ENCODE data around the gene CBFA2T3.

CBFA2T3 gene

GRCh38 chr16:88917146-88917914 lies 59.7 kb downstream of the CBFA2T3 start:
- H3K27ac ChIP-seq: no peak overlapping the region

GRCh38 chr16:88915639-88916327 lies 61.2 kb downstream of the CBFA2T3 start:
- H3K27ac ChIP-seq: no peak overlapping the region

More at GRCh38 chr16:88917146-88917914, 59.7 kb downstream of the CBFA2T3 start:
- no peak overlapping the region for H3K4me3 ChIP-seq

DNA sequence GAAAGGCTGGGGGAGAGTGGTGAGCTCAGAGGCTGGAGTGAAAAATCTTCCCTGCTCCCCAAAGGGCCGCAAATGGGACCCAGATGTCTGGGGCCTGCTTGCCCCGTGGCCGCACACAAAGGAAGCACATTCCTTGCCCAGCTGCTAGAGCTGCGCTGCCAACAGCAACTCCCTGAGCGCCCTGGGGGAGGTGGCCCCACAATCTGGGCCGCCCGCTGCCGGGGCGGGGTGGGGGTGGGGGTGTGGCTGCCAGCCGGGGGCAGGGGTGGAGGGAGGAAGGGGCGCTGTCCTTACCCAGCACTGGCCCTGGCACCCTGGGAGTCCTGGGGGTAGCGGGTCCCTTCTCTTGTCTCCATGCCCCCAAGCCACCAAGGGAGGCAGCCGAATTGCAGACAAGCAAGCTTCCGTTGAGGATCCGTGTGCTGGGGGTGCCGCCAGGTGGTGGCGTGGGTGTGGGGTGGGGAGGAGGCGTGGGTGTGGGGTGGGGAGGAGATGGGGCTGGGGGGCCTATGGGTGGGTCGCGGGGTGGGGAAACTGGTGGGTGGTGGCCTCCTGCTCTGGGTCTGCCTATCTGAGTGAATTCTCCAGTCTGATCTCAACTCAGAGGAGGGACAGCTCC lies 62.1 kb downstream of the CBFA2T3 start:
- H3K4me3 ChIP-seq: no peak overlapping the region
- peak overlapping the region in 3 of 21 experiments; percentile 25 to 57 (median 35) for H3K27ac ChIP-seq

More at GRCh38 chr16:88915639-88916327, 61.2 kb downstream of the CBFA2T3 start:
- H3K4me3 ChIP-seq: no peak overlapping the region

- no peak overlapping the region for H3K4me3 ChIP-seq
- peak overlapping the region in 3 of 21 experiments; percentile 25 to 57 (median 35) for H3K27ac ChIP-seq
Observed at GRCh38 chr16:88913870-88914269, 63.1 kb downstream of the CBFA2T3 start.

- Histone ChIP-seq H3K4me3 (no peak overlapping the region), H3K27ac (no peak overlapping the region)
Observed at GRCh38 chr16:88913001-88913612, 63.9 kb downstream of the CBFA2T3 start.

- Histone ChIP-seq H3K27ac (no peak overlapping the region), H3K4me3 (no peak overlapping the region)
Observed at GRCh38 chr16:88912556-88912955, 64.5 kb downstream of the CBFA2T3 start.

- no peak overlapping the region for H3K27ac ChIP-seq
- no peak overlapping the region for H3K4me3 ChIP-seq
Observed at GRCh38 chr16:88911946-88912310, 65.1 kb downstream of the CBFA2T3 start.

DNA sequence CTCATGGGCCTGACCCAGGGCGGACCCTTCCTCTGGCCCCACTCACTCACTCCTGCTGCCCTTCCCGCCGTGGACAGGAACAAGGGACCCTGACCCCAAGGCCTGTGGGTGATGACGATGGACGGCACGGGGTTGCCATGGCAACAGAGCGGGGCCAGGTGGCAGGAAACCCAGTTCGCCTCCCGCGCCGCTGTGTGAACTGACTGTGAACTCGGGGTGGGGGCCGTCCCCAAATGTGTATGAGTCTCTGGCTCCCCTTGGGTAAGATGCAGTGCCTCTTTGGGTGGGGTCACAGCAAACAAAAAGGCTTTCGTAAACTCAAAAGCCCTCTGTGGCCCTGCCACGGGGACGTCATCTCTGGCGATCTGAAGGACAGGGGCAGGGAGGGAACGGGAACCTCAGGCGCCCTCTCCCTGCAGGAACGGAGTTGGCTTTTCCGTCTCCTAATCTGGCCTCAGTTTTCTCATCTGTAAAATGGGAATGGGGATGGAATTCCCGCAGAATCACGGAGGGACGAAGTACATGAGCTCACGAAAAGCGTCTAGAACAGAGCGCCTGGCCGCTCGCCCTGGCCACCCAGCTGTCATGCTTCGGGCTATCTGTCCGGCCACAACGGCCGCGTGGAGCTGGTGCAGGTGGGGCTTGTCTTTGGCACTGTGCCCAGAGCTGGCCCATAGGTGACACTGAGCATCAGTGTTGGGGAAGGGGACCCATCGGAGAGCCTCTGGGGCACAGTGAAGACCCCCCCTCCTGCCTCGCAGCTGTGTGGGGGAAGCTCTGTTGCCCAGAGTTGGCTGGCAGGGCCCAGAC lies 65.7 kb downstream of the CBFA2T3 start:
- Histone ChIP-seq H3K4me3 (no peak overlapping the region), H3K27ac (no peak overlapping the region)

GRCh38 chr16:88910284-88911135 lies 66.5 kb downstream of the CBFA2T3 start:
- no peak overlapping the region for H3K4me3 ChIP-seq

GRCh38 chr16:88909431-88910210 lies 67.4 kb downstream of the CBFA2T3 start:
- Histone ChIP-seq H3K4me3 (no peak overlapping the region), H3K27ac (no peak overlapping the region)

More at GRCh38 chr16:88910284-88911135, 66.5 kb downstream of the CBFA2T3 start:
- no peak overlapping the region for H3K27ac ChIP-seq

- Histone ChIP-seq H3K4me3 (no peak overlapping the region), H3K27ac (no peak overlapping the region)
Observed at GRCh38 chr16:88908307-88908706, 68.7 kb downstream of the CBFA2T3 start.

GRCh38 chr16:88907768-88908167 lies 69.2 kb downstream of the CBFA2T3 start:
- Histone ChIP-seq H3K4me3 (no peak overlapping the region), H3K27ac (no peak overlapping the region)

GRCh38 chr16:88906535-88907105 lies 70.4 kb downstream of the CBFA2T3 start:
- no peak overlapping the region for H3K4me3 ChIP-seq
- no peak overlapping the region for H3K27ac ChIP-seq

DNA sequence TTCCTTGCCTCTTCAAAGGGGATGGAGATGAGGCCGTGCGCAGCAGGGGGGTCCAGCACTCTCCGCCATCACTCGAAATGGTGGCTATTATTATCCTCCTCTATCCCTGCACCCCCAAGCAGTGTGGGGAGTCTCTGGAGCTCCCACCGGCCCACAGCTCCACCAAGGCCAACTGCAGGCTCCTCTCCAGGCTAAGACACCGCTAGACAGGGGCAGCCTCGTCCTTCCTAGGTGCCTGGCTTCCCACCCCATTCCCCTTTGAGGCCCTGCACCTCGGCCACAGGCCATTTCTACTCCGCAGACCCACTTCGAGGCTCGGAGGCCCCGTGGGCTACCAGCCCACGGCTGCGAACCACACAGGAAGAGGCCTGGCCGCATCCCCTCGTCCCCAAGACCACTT lies 71.0 kb downstream of the CBFA2T3 start:
- H3K27ac ChIP-seq: no peak overlapping the region

DNA sequence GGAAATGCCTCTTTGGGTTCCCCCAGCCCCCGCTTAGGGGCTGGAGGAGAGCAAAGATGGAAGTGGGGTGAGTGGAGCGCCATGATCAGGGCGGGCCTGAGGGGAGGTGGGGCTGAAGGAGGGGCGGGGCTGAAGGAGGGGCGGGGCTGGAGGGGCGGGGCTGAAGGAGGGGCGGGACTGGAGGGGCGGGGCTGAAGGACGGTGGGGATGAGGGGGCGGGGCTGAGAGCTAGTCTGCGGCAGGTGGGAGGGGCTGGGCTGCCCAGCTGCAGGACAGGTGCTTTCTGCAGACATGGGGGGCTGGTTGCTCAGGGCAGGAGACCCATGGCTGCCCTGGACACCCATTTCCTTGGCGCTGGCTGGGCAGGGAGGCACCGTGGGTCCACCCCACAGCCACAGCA lies 71.4 kb downstream of the CBFA2T3 start:
- no peak overlapping the region for H3K27ac ChIP-seq
- no peak overlapping the region for H3K4me3 ChIP-seq

More for the DNA sequence above, 71.0 kb downstream of the CBFA2T3 start:
- no peak overlapping the region for H3K4me3 ChIP-seq

DNA sequence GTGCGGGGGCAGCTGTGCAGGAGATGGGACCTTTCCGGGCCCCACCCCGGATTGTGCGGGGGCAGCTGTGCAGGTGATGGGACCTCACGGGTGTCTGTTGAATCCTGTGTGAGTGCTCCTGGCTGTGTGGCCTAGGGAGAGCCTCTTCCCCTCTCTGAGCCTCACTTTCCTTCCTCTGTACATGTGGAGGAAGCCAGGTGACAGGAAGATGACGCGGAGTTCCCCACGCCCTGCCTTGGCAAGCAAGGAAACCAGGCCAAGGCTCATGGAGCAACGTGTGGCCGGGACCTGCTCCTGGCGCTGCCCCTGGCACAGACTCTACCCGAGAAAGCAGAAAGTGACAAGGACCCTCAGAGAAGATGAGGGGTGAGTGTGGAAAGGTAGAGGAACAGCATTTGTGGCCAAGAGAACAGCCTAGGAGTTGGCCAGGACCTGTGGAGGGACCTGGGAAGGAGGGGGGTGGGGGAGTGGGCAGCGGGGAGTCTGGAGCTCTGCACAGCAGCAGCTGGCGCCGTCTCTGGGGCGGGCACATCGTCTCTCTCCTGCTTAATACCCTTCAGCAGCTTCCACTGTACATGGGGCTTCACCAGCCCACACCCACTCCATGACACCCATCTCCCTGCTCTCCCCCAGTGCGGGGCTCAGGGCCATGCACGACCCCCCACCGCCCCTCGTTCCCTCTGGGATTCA lies 72.2 kb downstream of the CBFA2T3 start:
- no peak overlapping the region for H3K4me3 ChIP-seq

GRCh38 chr16:88903267-88903666 lies 73.7 kb downstream of the CBFA2T3 start:
- no peak overlapping the region for H3K4me3 ChIP-seq
- no peak overlapping the region for H3K27ac ChIP-seq

More for the DNA sequence above, 72.2 kb downstream of the CBFA2T3 start:
- peak overlapping the region in 1 of 21 experiments; percentile 15 for H3K27ac ChIP-seq
